ENCODE measurements around the gene MYL6. TPM values are rescaled to one million over a fixed set of nuclear protein-coding genes. Genes with fewer than 3 reads are reported as not detected.

The MYL6 gene
- total and polyA plus RNA-seq, 10 donors = 1,063 to 3,098 (median 1,427) TPM

DNA sequence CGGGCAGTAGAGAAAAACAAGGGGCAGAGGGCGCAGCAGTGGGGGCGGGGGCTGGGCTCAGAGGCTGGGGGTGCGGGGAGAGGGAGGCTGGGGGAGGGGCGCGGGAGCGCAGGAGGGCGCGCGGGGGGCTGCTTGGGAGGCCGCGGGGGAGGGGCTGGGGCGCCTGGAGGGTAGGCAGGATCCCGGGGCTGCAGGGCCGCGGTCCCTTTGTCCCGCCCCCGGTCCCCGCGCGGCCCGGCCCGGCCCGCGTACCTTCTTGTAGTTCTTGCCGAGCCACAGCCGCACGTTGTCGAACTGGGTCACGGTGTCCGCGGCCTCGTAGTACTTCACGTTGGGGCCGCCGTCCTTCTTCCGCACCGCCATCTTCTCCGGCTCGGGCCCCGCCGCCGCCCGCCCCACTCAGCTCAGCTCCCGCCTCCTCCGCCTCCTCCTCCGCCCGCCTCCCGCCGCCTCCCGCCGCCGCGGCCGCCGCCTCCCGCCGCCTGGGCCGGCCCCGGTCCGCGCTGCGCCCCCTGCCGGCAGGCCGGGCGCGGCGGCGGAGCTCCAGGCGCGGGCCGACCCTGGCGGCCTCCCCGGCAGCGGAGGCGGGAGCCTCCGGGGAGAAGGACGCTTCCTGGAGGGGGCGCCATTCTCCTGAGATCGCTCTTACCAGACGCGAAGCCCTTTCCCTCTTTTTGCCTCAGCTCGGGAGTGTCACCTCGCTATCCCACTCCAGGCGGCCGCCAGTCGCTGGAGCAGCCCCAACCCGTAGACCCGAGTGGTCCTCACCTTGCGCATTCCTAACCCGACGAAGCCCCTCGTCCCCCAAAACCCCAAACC lies 31.1 kb downstream of the MYL6 start, which contains the start of gene SMARCC2:
SMARCC2 (minus strand) TSS at position 385 of the 819 bp plus-strand sequence; CDS start at position 363, 22 bp downstream.
- H3K27ac ChIP-seq = peak within 1 kb of the TSS; percentile 85 to 96 (median 94)
- no peaks in the 10 kb centered on the region for H3K9me3 ChIP-seq
- peak within 1 kb of the TSS; percentile 57 to 94 (median 84) for H3K4me3 ChIP-seq
- intact Hi-C loops (cut with DNase I; ENCODE audit: low total_unique reads) = loop anchor here (2.0 kb wide), 1 partner anchor 63 kb away; no protein-coding TSS in a partner anchor
- DNase-seq = peak; percentile 97
- peak; percentile 19 to 92 (median 80) for TF ChIP-seq CTCF (IDR thresholded peaks at IDR 0.05 in 8 of 11, conservative IDR thresholded peaks at IDR 0.05 in 3 of 11)
- TF ChIP-seq POLR2A (IDR thresholded peaks at IDR 0.05) = no peak
- TF ChIP-seq POLR2AphosphoS5 (IDR thresholded peaks at IDR 0.05) = peak; percentile 72 to 77 (median 72)
- H3K36me3 ChIP-seq = peaks cover 0 to 28% (median 24%) of the 10 kb centered on the region in 6 donors
- H3K4me1 ChIP-seq = peaks cover 22 to 58% (median 35%) of the 10 kb centered on the region in 6 donors
- 1% methylated on average over 31 to 91 of the region's 93 CpGs for WGBS, 5 donors
- H3K27me3 ChIP-seq (replicated peaks in 1 of 7) = no peaks in the 10 kb centered on the region

DNA sequence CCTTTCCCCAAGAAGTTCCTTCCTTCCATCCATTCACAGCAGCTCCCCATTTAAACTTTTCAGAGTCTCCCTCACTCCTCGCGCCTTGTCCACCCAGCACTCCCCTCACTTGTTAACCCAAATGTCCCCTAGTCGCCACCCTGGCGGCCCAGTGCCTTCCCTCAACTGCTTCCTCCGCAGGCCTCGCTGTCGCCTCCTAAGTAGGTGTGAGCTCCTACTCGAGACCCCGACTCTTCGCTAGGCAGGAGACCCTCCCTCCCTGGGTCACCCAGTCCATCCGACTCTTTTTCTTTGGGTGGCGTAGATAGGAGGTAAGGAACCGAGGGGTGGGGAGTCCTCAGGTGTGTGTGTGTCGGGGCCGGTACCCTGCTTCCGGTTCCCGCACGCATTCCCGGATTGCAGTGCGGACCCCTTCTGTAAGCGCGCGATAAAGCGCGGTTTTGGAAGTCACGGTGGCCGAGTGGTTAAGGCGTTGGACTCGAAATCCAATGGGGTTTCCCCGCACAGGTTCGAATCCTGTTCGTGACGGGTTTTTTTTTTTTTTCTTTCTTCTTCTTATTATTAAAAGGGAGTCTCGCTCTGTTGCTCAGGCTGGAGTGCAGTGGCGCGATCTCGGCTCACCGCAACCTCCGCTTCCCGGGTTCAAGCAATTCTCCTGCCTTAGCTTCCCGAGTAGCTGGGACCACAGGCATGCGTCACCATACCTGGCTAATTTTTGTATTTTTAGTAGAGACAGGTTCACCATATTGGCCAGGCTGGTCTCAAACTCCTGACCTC lies 31.9 kb downstream of the MYL6 start:
- TF ChIP-seq CTCF (IDR thresholded peaks at IDR 0.05 in 8 of 11, conservative IDR thresholded peaks at IDR 0.05 in 3 of 11) (peak in 4 of 11 experiments; percentile 7 to 35 (median 14)), POLR2A (IDR thresholded peaks at IDR 0.05) (no peak), POLR2AphosphoS5 (IDR thresholded peaks at IDR 0.05) (peak in 1 of 3 donors; percentile 24)
- no peaks in the 10 kb centered on the region for H3K9me3 ChIP-seq
- 1% methylated on average over 42 of the region's 42 CpGs for WGBS, 5 donors
- intact Hi-C loops (cut with DNase I; ENCODE audit: low total_unique reads) = loop anchor here (2.0 to 10.0 kb wide), 2 partner anchors 63 to 65 kb away; partner anchors contain the start of gene ANKRD52
- peak overlapping the region; percentile 85 to 96 (median 94) for H3K27ac ChIP-seq
- H3K36me3 ChIP-seq = peaks cover 0 to 20% (median 16%) of the 10 kb centered on the region in 6 donors
- DNase-seq = peak; percentile 90
- peaks cover 22 to 58% (median 35%) of the 10 kb centered on the region in 6 donors for H3K4me1 ChIP-seq
- no peaks in the 10 kb centered on the region for H3K27me3 ChIP-seq (replicated peaks in 1 of 7)
- H3K4me3 ChIP-seq = peak overlapping the region; percentile 57 to 94 (median 84)

DNA sequence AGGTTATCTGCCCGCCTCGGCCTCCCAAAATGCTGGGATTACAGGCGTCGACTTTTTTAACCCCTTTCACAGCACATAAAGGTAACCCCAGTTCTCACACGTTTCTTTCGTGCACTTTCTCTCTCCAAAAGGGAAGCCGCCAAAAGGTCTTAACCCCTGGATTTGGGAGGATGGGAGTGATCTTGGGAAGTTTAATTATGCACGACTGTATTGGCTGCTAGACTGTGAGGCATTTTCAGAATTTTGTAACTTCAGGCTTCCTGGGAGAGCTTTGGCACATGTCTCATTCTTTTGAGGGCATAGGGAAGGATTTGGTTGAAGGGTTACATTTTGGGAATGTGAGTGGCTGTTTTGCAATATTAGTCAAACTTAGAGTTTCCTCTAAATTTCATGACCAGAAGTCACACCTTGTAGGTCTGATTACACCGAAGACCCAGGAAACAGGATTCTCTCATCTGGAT lies 32.6 kb downstream of the MYL6 start:
- H3K9me3 ChIP-seq = no peaks in the 10 kb centered on the region
- peak overlapping the region; percentile 57 to 94 (median 84) for H3K4me3 ChIP-seq
- 24 to 31% (median 27%) methylated on average over 9 of the region's 9 CpGs for WGBS, 5 donors
- H3K4me1 ChIP-seq = peaks cover 22 to 58% (median 35%) of the 10 kb centered on the region in 6 donors
- no peak for DNase-seq
- peaks cover 0 to 14% (median 10%) of the 10 kb centered on the region in 6 donors for H3K36me3 ChIP-seq
- no peaks in the 10 kb centered on the region for H3K27me3 ChIP-seq (replicated peaks in 1 of 7)
- intact Hi-C loops (cut with DNase I; ENCODE audit: low total_unique reads) = loop anchor here (10.0 kb wide), 1 partner anchor 64 kb away; the partner anchor contains the start of gene ANKRD52
- TF ChIP-seq POLR2A (IDR thresholded peaks at IDR 0.05) (no peak), POLR2AphosphoS5 (IDR thresholded peaks at IDR 0.05) (no peak), CTCF (IDR thresholded peaks at IDR 0.05 in 8 of 11, conservative IDR thresholded peaks at IDR 0.05 in 3 of 11) (no peak)
- peak overlapping the region; percentile 85 to 96 (median 94) for H3K27ac ChIP-seq
